Raji (cell line): ENCODE results near the gene ASAP3.

Experiments
- POLR2A ChIP-seq: IDR thresholded peaks from 2 replicates; pipeline ENCODE4 v1.6.1; 2011; ENCODE audit warnings: low read depth, low read length, control low read depth; ENCODE audit not compliant: insufficient read depth

The ASAP3 gene

DNA sequence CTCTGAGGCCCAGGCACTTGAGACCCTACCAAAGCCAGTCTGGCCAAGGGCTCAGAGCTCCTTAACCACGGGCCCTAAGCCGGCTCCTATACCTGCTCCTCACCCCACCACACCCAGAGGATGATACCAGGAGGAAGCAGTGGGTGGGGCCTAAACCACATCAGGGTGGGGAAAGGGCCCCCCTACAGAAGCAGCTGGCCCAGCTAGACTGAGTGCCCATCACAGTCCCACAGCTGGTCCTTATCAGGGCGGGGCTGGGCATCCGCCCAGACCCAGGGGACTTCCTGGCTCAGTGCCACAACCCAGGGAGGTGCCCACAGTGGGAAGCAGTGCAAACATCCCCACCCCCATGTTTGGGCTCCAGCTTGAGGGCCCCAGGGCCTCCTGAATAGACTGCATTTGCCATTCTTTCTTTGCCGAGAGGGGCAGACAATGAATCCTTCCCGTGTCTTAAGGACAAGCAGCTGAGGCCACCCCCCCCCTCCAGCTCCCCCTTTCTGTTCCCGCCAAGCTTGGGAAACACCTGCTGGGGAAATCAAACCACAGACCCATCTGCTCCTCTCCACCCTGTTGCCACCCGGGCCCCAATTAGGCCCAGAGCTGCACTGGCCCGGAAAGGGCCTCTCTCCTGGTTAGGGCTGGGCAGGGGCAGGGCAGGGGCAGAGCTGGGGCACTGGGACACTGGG is 40.9 kb upstream of the ASAP3 start:
- no peak for TF ChIP-seq POLR2A

DNA sequence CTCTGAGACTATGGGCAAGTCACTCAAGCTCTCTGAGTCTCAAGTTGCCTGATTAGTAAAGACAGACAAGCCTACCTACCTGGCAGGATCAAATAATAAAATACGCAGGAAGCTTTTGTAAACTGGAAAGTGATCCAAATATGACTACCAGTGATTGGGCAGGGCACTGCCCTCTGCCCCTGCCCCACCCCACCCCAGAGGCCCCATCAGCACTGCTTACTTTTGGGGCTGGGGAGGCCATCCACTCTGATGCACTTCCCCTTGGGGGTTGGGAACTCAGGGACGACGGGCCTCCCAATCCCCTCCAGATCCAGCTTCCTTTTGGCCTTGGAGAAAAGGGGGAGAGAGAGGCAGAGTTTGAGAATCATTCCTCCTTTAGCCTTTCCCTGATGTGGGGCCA is 40.2 kb upstream of the ASAP3 start:
- TF ChIP-seq POLR2A: no peak

DNA sequence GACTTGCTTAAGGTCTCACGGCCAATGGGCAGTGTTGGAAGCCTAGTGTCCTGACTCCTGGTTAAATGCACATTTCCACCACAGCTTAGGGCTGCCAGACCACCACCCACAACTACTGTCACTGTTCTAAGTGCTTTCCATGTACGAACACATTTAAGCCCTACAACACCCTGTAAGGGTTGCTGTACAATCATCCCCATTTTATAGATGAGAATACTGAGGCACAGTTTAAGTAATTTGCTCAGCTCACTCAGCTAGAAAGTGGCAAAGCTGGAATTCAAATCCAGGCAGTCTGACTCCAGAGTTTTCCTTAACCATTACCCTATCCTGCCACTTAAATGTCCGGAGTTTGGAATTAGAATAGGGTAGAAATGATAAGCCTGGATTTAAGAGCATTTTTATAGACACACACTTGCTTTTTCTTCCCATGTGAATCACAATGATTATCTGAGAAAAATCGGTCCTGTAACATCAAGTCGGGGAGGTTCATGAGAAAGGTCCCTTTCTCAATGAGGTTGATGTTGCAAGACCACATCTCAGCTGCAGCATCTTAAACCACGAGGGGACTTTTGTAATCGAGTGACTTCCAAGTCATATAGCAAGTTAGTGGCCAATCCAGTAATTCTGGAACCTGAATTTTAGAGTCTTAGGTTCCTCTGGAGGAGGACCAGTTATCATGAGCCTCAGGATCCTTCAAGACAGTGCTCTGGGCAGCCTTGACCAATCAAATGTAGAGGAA is 38.4 kb upstream of the ASAP3 start:
- TF ChIP-seq POLR2A: no peak

DNA sequence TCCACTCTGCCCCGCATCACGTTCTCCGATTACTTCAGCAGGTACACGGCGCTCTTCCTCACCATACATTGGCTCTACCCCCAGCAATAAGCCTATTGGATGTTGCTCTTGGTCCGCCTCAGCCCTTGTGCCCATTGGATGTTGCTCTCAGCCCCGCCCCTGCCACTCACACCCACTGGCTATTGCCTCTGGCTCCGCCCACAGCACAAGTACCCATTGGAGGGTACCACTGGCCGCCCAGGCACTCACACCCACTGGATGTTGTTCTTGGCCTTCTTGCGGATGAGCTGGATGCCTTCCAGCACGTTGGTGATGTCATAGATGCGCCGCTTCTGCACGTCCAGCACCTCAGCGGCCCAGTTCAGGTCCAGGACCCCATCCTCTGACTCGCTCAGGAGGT is 37.6 kb upstream of the ASAP3 start:
- TF ChIP-seq POLR2A: no peak

DNA sequence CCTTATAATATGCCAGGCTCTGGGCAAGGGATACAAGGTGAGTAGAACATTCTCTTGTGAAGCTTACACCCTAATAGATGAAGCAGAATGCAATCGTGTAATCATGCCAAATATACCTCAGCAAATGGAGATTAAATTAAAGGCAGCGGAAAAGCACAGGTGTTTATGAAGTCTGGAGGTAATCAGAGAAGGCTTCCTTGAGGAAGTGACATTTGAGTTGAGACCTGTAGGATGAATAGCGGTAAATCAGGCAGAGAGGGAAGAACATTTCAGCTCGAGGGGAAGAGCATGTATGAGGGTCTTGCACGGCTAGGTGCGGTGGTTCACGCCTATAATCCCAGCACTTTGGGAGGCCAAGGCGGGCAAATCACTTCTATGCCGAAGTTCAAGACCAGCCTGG is 33.6 kb upstream of the ASAP3 start:
- no peak for TF ChIP-seq POLR2A

DNA sequence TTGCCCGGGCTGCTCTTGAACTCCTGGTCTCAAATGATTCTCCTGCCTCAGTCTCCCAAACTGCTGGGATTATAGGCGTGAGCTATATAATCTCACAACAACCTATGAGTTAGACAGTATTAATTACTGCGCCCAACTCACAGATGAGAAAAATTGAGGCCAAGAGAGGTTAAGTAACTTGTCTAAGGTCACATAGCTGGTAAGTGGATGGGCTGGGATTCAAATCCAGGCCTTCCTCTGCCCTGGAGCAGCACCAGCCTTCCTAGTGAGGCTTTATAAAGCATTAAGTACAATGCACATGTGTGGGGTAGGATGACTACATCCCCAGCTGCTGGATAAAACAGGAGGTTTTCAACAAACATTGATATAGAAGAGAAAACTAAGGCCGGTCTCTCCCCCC is 31.9 kb upstream of the ASAP3 start:
- no peak for TF ChIP-seq POLR2A

DNA sequence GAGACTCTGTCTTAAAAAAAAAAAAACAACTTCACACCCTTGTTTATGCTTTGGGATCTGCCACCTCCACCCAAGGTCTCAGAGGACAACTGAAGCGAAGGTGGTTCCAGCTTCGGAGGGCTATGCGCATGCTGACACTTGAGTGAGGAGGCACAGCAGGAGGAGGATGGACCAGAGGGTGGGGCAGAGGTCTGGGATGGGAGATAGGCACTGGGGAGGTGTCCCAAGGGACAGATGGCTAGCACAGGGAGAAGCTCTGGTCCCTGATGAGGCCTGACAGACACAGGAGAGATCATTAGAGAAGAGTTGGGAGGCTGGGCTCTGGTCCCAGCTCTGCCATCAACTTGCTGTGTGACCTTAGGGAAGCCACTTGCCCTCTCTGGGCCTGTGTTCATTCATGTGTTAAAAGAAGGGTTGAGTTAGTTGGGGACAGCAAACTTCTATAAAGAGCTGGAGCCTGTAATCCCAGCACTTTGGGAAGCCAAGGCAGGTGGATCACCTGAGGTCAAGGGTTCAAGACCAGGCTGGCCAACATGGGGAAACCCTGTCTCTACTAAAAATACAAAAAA is 30.2 kb upstream of the ASAP3 start:
- no peak for TF ChIP-seq POLR2A

DNA sequence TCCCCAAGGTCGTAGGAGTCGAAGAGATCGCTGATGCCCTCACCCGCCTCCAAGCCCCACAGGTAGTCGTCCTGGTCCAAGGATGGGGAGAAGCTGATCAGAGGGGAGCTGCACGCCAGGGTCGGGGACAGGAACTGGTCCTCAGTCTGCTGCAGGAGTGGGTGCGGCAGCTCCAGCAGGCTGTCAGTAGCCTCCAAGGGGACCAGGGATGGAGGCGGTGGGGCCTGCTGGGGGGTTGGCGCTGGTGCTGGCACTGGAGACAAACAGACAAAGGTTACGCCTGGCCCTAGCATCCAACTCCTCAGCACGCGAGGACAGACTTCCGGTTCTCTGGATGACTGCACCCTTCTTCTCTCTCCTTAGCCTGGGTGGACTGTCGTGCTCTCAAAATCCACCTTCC is 25.9 kb upstream of the ASAP3 start:
- TF ChIP-seq POLR2A: no peak

DNA sequence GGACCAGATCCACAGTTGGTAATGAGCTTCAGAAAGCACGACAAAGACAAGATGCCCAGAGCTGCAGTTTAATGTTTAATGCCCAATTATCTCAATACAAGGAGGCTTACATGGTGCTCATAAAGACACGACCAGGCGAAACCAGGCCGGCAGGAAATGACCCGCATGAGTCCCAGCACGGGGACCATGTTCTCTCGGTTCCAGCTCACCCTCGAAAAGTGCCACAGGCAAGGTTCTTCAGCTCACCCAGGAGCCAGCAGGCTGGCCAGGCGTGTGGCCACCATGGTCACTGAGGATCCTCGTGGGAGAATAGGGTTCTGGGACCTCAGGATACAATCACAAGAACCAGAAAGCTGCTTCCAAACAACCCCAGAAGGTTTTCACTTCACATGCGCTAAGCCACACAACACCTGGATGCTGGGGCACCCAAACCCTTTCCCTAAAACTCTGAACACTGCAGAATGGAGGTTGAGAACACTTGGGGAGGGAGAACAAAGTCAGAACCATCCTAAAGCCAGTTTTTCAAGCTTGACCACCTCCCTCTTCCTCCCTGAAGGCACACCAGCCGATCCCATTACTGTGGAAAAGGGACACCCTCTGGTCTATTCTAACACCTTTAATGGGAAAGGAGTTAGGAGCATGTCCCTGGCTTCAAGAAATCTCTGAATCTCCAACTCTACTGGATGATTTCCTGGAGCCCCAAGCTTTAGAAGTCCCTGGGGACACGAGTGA is 22.6 kb upstream of the ASAP3 start:
- TF ChIP-seq POLR2A: no peak

DNA sequence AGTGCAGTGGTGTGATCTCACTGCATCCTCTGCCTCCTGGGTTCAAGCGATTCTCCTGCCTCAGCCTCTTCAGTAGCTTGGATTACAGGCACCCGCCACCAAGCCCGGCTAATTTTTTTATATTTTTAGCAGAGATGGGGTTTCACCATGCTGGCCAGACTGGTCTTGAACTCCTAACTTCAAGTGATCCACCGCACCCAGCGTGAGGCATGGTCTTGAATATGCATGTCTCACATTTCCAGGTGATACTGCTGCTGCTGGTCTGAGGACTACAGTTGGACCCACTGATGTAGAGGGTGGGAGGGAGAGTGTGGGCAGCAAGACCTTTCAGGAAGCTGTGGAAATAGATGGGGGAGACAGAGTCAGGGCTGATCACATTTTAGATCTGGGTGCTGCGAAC is 21.9 kb upstream of the ASAP3 start:
- TF ChIP-seq POLR2A: no peak

DNA sequence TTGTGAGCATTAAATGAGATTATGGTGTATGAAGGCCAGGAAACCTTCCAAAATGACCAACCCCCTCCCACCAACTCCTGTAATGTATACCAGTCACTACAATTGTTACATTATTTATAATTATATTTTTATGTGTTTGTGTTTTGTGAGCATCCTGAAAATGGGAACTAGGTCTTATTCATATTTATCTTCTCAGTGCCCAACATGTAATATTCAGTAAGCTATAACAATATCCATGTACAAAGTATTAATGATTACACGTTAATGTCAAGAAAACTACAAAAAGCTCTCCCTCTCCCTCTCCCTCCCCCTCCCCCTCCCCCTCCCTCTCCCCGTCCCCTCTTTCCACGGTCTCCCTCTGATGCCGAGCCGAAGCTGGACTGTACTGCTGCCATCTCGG is 19.0 kb upstream of the ASAP3 start:
- no peak for TF ChIP-seq POLR2A

DNA sequence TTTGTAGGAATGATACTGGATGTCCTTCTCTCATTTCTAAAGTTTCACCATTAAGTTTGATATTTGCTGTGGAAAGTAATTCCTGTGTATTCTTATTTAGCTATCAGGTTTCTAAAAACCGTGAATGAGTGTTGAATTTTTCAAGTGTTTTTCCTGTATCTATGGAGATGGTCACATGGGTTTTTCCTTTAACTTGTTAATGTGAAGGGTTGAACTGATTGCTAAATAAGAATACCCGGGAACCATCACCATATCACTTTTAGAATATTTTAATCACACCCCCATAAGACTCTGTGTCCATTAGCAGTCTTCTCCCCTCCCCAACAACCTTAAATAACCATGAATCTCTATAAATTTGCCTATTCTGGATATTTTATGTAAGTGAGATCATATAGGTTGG is 16.5 kb upstream of the ASAP3 start:
- TF ChIP-seq POLR2A: no peak

DNA sequence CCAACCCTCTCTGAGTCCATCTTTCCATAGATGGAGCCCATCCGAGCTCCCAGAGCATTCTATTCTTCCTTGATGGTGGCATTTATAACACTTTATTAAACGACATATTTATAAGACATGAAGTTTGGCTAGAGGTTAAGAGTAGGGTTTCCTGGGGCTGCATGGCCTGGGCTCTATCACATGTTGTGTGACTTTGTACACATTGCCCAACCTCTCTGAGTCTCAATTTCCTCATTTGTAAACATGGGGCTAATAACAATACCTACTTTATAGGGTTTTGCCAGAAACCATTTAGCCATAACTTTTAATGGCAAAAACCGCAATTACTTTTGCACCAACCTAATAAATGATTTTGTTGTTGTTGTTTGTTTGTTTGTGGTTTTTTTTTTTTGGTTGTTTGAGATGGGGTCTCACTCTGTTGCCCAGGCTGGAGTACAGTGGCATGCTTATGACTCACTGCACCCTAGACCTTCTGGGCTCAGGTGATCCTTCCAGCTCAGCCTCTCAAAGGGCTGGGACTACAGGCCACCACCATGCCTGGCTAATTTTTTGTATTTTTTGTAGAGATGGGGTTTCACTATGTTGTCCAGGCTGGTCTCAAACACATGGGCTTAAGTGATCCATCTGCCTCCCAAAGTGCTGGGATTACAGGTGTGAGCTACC is 13.9 kb upstream of the ASAP3 start:
- TF ChIP-seq POLR2A: no peak

DNA sequence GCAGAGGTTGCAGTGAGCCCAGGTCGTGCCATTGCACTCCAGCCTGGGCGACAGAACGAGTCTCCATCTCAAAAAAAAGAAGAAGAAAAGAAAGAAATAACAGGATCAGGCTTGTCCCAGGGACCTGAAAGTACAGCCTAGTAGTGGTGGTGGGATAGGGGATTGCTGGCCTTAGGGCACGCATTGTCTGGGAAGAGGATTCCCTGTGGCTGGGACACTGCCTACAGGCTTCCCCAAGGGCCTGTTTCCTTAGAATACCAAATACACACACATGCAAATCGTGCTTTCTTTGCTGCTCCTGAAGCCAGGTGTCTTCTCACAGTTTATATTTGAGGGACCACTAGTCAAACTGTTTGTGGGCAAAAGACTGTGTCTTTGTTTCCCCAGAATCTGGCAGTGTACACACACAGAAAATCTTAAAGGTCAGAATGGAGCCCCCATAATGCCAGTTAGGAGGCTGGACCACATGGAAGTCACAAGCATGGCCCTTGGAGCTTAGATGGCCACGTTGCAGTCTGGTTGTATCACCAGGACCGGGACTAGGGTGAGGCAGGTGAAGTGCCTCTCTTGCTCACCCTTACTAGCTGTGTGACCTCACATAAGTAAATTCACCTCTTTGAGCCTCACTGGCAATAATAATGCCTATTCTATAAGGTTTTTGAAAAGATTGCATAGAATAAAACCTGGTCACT is 12.7 kb upstream of the ASAP3 start:
- TF ChIP-seq POLR2A: 0 out of 2 replicates have a peak, but pooled peaks have one; percentile 5
